Amniotic stem cell (primary cell): Measurements from ENCODE around the gene MEIOC.

Experiments used
- DNase-seq: peaks from one replicate; lab custom pipeline; 2025; lab: John Stamatoyannopoulos, UW

The MEIOC gene

DNA sequence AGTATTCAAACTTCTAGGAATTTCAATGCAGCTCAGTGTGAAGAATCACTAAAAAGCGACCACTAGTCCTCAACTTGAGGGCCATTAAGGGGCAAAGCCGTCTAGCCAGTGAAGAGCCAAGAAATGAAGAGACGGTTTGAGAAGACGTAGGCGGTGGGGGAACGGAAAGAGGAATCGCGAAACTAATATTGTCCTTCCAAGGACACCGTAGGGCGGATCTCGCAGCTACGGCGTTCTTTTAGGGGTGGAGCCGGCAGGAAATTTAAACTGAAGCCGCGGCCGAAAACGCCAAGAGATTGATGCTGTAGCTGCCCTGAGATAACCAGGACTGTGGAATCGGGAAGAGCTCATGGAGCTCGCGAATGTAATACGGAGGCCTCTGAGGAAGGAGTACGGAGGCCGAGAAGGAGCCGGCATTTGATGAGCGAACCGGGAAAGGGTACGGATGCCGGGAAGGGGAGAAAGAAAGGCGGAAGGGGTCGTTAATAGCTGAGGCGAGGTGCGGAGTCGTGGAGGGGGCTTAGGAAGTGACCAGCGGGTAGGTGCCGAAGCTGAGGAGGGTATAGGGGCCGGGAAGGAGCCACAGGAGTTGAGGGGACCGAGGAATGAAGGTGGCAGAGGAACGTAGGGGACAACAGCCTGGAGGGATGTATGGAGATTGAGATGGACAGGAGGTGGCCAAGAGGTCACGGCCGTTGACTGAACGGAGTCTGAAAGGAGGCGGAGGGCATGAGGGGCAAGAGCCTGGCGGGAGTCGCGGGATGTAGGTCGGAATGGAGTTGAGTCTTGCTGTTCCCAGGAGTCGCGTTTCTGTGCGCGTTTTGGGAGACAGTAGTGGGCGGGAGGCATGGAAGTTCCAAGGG is 52.4 kb downstream of the MEIOC start, which contains the start of gene DBF4B:
TSS of gene DBF4B (plus strand) at position 265 of the 863 bp plus-strand sequence. CDS start at position 421, 156 bp downstream.
- peak; percentile 75 for DNase-seq

- no peak for DNase-seq
Measured at GRCh38 chr17:44719444-44719843, 63.2 kb downstream of the MEIOC start.

- no peak for DNase-seq
Measured at GRCh38 chr17:44722254-44722653, 66.0 kb downstream of the MEIOC start.
